Lung (tissue), 12 donors: ENCODE measurements around the gene CENPO. TPM values are rescaled to one million over a fixed set of nuclear protein-coding genes. Genes with fewer than 3 reads are reported as not detected.

Source experiments
- ATAC-seq: fragments of 200-7000 bp; cut with Tn5 transposase; one replicate; pipeline ENCODE4 v1.9.1; 2020; ENCODE audit warnings: moderate number of reproducible peaks; ENCODE audit not compliant: insufficient read depth, low FRiP score
- DNase-seq, 3 donors: peaks; one replicate each; pipeline ENCODE4 v3.0.0-alpha.2; 2013 to 2017
- H3K27ac ChIP-seq, 2 donors: one replicate each; pipeline ENCODE4 v1.5.1; 2013; ENCODE audit warnings: mild to moderate bottlenecking in 2 of 2, moderate library complexity in 2 of 2, control low read depth in 1 of 2, inconsistent platforms in 1 of 2, low read depth in 1 of 2, low read length in 1 of 2
- H3K27me3 ChIP-seq, 3 donors: one replicate each; pipeline ENCODE4 v1.5.1; 2013; ENCODE audit warnings: low read length in 2 of 3; ENCODE audit not compliant: control insufficient read depth in 3 of 3, insufficient read depth in 3 of 3
- H3K36me3 ChIP-seq, 4 donors: one replicate each; pipeline ENCODE4 v1.5.1; 2013; ENCODE audit warnings: low read length in 4 of 4, mild to moderate bottlenecking in 1 of 4, moderate library complexity in 1 of 4; ENCODE audit not compliant: control insufficient read depth in 4 of 4, insufficient read depth in 4 of 4
- H3K4me1 ChIP-seq, 5 donors: one replicate each; pipeline ENCODE4 v1.5.1; 2013; ENCODE audit warnings: low read length in 5 of 5, mild to moderate bottlenecking in 2 of 5, moderate library complexity in 1 of 5; ENCODE audit not compliant: control insufficient read depth in 5 of 5, insufficient read depth in 5 of 5
- H3K4me3 ChIP-seq: one replicate; pipeline ENCODE4 v1.5.1; 2013; ENCODE audit warnings: mild to moderate bottlenecking, control low read depth, moderate library complexity
- H3K9ac ChIP-seq, 2 donors: one replicate each; pipeline ENCODE4 v1.5.1; 2013; ENCODE audit warnings: low read length in 2 of 2, control low read depth in 1 of 2; ENCODE audit not compliant: insufficient read depth in 1 of 2
- H3K9me3 ChIP-seq, 4 donors: one replicate each; pipeline ENCODE4 v1.5.1; 2013; ENCODE audit warnings: low read length in 3 of 4, mild to moderate bottlenecking in 1 of 4, moderate library complexity in 1 of 4; ENCODE audit not compliant: control insufficient read depth in 4 of 4, insufficient read depth in 3 of 4
- CTCF ChIP-seq: IDR thresholded peaks from 2 replicates; pipeline ENCODE4 v1.5.1; 2012; ENCODE audit warnings: mild to moderate bottlenecking; ENCODE audit errors: control extremely low read depth, extremely low read depth
- WGBS, 2 donors: extraction: QIAGEN DNeasy Blood & Tissue Kit; methylation state at CpG; one replicate each; pipeline ENCODE4 v1.1.7; 2013; 5-methylcytosine and 5-hydroxymethylcytosine counted together
- polyA plus RNA-seq, 2 donors: library from polyadenylated mRNA; stranded (reverse); fragments of 200-250 nt; gene quantifications; one replicate each; pipeline ENCODE4 v1.2.1, GENCODE V29; 2013
- total RNA-seq, 2 donors: library from RNA; depleted of rRNA in 1 of 2; stranded (reverse); fragments of >200 nt in 1 of 2; gene quantifications; one replicate each; pipeline ENCODE4 v1.2.1, GENCODE V29; 2014 to 2021
- donor health status: control.
- donor health status: control.
- donor health status: Bipolar disorder and iron deficiency.
- donor health status: healthy.
- donor health status: DM: yes; HTN: yes; CAD: no.

The CENPO gene
- total and polyA plus RNA-seq, 4 donors: 3.5 to 9.6 (median 5.9) TPM

- H3K9ac ChIP-seq: no peak overlapping the region
- DNase-seq (no peak), ATAC-seq (no peak)
- H3K27me3 ChIP-seq: no peaks in the 10 kb centered on the region
- no peaks in the 10 kb centered on the region for H3K4me1 ChIP-seq
- no peak for TF ChIP-seq CTCF
- 93 to 94% methylated on average over 9 of the region's 9 CpGs for WGBS, 2 donors
- H3K9me3 ChIP-seq: no peaks in the 10 kb centered on the region
- H3K36me3 ChIP-seq: peaks cover 0 to 17% (median 9%) of the 10 kb centered on the region in 4 donors
- H3K4me3 ChIP-seq: no peak overlapping the region
- H3K27ac ChIP-seq: no peak overlapping the region
Measured at GRCh38 chr2:24836706-24837105, 43.5 kb downstream of the CENPO start.

GRCh38 chr2:24837996-24838513, 44.8 kb downstream of the CENPO start:
- no peak overlapping the region for H3K9ac ChIP-seq
- DNase-seq: no peak
- no peak for ATAC-seq
- no peaks in the 10 kb centered on the region for H3K9me3 ChIP-seq
- TF ChIP-seq CTCF: no peak
- H3K4me1 ChIP-seq: no peaks in the 10 kb centered on the region
- H3K27me3 ChIP-seq: no peaks in the 10 kb centered on the region
- peaks cover 0 to 17% (median 9%) of the 10 kb centered on the region in 4 donors for H3K36me3 ChIP-seq
- no peak overlapping the region for H3K4me3 ChIP-seq
- WGBS, 2 donors: 81 to 89% methylated on average over 5 of the region's 5 CpGs
- H3K27ac ChIP-seq: no peak overlapping the region

GRCh38 chr2:24838541-24838940, 45.3 kb downstream of the CENPO start:
- no peak for ATAC-seq
- DNase-seq: no peak
- Histone ChIP-seq H3K4me1 (peaks cover 0 to 4% (median 0%) of the 10 kb centered on the region in 5 donors), H3K4me3 (no peak overlapping the region), H3K27ac (no peak overlapping the region), H3K27me3 (no peaks in the 10 kb centered on the region), H3K36me3 (peaks cover 0 to 17% (median 8%) of the 10 kb centered on the region in 4 donors), H3K9me3 (no peaks in the 10 kb centered on the region), H3K9ac (no peak overlapping the region)
- WGBS, 2 donors: 97% methylated on average over 18 of the region's 18 CpGs
- TF ChIP-seq CTCF: no peak

GRCh38 chr2:24839729-24840128, 46.5 kb downstream of the CENPO start:
- no peak overlapping the region for H3K9ac ChIP-seq
- no peaks in the 10 kb centered on the region for H3K9me3 ChIP-seq
- H3K27me3 ChIP-seq: no peaks in the 10 kb centered on the region
- ATAC-seq: no peak
- 93 to 95% methylated on average over 15 of the region's 15 CpGs for WGBS, 2 donors
- no peak overlapping the region for H3K27ac ChIP-seq
- H3K4me1 ChIP-seq: peaks cover 0 to 10% (median 0%) of the 10 kb centered on the region in 5 donors
- DNase-seq: no peak
- H3K4me3 ChIP-seq: no peak overlapping the region
- H3K36me3 ChIP-seq: peaks cover 0 to 14% (median 5%) of the 10 kb centered on the region in 4 donors
- TF ChIP-seq CTCF: no peak
